T-helper 2 cell (primary cell): ENCODE data around the gene CYB5D1.
"Not testable (repeated sequence)": the region's sequence is repeated elsewhere in the genome, so short reads cannot be mapped to it uniquely, and the experiment has no call there.

Experiments
- DNase-seq, 5 experiments: peaks; one replicate each; pipeline versions ENCODE4 v3.0.0 to v3.0.0-alpha.2; 2012 to 2022

Gene CYB5D1

GRCh38 chr17:7856011-7856810 is 1.6 kb upstream of the CYB5D1 start:
- peak in 2 of 5 experiments; percentile 6 to 84 for DNase-seq

- peak; percentile 74 to 99 (median 92) for DNase-seq
Observed at GRCh38 chr17:7856811-7857712, 741 bp upstream of the CYB5D1 start, which contains the start of gene NAA38. NAA38 (minus strand) TSS chr17:7857559; CDS start chr17:7857463, 96 bp downstream.

- DNase-seq = peak in 2 of 5 experiments; percentile 32 to 35
Observed at GRCh38 chr17:7858522-7858810, 663 bp downstream of the CYB5D1 start.

DNA sequence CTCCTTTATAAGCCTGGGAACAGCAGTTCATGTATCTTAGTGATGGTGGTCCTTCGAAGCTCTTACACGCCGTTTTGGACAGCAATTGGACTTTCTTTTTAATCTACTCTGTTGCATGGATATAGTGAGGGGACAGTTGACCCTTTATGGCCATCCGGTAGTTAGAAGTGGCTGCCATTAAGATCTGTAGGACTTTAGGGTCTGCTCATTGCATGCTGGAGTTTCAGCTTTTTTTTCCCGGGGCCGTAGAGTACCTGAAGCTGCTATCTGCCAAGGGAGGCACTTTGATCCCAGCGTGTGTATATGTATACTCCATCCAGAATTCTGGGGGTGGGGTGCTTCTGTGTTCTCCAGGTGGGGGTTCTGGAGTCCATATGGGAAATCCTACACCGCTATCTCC is 1.2 kb downstream of the CYB5D1 start:
- no peak for DNase-seq

DNA sequence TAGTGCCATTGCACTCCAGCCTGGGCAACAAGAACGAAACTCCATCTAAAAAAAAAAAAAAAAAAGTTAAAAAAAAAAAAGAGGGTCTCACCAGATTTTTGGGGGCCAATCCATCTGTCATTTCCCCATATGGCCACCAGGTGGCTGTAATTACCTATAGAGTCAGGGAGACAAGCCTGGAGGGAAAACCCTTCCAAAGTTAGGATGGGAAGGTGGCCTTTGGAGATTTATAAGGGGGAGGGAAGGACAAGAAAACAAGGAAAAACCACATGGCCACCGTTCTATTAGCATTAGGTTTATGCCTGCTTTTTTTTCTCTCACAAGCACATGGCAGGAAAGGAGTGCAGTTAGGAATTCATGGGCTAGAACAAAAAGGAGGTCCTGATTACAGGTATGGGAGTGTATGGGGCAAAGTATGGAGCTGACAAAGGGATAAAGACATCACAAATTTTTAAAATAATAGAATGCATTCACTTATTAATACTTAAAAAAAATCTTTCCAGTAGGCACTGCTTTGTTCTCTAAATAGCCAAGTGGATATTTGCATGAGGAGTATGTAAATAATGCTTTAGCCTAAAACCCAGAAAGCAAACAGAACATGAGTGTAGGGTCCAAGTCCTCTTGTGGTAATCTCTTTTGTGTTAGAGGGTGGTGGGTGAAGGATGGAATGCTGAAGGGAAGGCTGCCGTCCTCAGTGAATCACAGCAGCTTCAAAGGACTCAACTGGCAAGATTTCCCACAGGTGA is 5.1 kb downstream of the CYB5D1 start:
- peak in 2 of 5 experiments; percentile 38 to 43 for DNase-seq

- DNase-seq = not testable (repeated sequence)
Observed at GRCh38 chr17:7864384-7864783, 6.6 kb downstream of the CYB5D1 start.

GRCh38 chr17:7864995-7865650 is 7.3 kb downstream of the CYB5D1 start:
- DNase-seq = no peak

DNA sequence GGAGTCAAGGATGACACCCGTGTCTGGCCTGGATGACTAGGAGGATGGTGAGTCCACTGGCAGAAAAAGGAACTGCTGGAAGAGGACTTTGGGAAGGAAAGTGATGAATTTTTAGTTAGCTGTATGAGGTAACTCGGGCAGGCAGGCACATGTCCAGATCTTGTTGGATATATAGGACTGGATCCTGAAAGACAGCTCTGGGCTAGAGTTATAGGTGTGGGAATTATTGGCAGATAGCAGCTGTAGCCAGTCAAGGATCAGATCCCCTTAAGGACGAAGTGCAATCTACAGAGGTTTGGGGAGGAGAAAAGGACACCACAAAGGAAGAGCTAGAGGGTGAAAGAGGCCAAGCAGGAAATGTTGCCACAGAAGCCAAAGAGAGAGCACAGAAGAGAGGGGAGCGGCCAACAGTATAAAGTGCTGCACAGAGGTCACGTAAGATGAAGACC is 10.1 kb downstream of the CYB5D1 start:
- DNase-seq = peak in 1 of 5 experiments; percentile 51

- DNase-seq = no peak
Observed at GRCh38 chr17:7873051-7873450, 15.2 kb downstream of the CYB5D1 start.

DNA sequence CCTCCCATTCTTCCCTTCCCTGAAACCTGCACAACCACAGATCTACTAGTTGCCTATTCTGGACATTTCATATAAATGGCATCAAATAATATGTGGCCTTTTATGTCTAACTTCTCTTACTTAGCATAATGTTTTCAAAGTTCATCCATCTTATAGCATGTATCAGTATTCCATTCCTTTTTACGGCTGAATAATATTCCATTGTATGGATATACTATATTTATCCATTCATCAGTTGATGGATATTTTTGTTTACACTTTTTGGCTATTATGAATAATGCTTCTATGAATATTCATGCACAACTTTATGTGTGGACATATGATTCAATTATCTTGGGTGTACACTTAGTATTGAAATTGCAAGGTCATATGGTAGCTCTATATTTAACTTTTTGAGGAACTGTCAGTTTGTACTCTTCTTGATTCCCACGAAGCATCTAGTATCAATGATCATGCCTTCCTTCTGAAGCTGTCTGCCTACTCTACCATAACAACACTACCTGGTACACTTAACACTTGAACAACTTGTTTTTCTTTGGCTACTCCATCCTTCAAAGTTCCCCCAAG is 18.1 kb downstream of the CYB5D1 start:
- DNase-seq = no peak

DNA sequence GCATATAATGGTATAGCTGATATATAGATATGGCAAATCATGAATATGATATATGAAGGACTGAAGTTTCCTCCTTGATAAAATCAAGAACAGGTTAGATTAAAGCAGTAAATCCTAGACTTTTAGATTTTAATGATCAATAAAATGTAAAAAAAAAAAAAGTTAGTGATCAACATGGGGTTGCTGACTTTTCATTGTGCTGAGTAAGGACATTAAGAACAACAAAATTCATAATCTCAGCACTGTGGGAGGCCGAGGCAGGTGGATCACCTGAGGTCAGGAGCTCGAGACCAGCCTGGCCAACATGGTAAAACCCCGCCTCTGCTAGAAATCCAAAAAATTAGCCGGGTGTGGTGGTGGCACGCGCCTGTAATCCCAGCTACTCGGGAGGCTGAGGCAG is 20.4 kb downstream of the CYB5D1 start:
- DNase-seq = no peak

GRCh38 chr17:7880076-7880868 is 22.5 kb downstream of the CYB5D1 start:
- DNase-seq = peak in 1 of 5 experiments; percentile 22

DNA sequence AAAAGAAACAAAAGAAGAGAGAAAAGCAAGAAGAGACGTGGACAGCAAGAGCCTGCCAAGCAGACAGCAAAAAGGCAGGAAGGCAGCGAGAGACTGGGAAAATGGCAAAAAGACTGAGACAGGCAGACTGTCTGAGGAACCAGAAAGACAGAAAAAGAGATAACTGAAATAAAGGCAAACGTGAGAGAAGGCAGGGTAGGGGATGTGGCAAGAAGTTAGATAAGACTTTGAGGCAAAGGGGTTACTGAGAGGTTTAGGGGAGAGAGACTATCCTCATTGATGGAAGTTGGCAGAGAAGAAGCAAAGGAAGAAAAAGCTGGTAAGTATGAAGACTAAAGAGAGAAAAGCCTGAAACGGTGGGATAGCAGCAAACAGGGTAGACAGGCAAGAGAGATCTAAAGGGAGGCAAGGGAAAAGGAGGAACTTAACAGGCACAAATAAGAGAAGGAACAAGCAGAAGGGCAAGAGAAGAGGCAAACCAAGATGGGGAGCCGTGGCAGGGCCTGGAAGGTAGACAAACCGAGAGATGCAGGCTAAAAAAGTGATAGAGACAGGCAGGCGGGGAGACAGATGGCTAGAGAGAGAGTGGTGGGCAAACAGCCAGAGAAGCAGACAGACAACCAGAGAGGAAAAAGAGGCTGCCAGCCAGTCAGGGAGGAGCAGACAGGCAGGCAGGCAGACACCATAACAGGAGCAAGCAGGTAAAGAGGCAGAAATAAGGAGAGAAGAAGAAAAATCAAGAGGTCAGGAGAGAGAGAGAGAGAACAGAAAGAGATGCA is 23.7 kb downstream of the CYB5D1 start:
- no peak for DNase-seq

DNA sequence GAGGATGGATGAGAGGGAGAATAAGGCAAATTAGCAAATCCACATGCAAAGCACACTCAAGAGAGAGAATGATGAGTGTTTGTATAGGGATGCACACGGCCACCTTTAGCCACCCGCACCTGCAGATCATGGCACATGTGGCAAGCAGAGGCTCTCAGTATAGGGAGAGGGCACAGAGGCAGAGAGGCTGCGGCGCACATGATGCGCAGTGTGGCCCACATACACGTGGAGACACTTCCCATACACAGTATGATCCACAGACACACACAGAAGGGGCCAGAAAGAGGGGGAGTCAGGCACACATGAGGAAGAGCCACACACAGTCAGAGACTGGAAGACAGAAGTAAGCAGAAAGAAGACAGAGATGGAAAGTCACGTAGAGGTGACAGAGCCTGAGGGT is 24.3 kb downstream of the CYB5D1 start:
- peak in 1 of 5 experiments; percentile 13 for DNase-seq

- DNase-seq = no peak
Observed at GRCh38 chr17:7882629-7883028, 24.8 kb downstream of the CYB5D1 start.

DNA sequence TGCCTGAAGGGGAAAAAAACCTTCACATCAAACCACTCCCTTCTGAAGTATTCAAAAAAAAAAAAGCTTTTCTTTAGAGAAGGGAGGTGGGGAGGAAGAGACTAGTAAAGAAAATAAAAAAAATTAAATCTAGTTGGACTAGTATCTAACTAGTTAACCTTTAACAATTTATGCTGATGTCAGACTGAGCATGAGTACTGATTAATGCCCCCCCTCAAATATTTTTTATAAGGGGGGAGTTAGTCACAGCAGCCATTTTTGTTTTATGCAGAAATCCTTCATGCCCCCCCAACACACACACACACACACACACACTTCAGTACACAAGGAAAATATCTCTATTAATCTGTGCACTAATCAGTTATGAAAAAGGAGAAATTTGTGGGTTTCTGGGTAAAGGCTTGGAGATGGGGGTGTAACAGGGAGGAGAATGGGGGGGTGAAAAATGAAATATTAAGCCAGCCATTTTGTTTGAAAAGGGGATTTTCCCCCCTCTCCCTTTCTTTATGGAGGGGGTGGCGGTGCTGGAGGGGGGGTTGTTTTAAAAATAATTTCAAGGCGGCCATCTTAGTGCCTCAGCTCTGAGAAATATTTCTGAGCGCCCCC is 26.1 kb downstream of the CYB5D1 start:
- peak in 3 of 5 experiments; percentile 24 to 77 (median 34) for DNase-seq

- peak in 4 of 5 experiments; percentile 2 to 58 (median 40) for DNase-seq
Observed at GRCh38 chr17:7884581-7885366, 27.0 kb downstream of the CYB5D1 start.

DNA sequence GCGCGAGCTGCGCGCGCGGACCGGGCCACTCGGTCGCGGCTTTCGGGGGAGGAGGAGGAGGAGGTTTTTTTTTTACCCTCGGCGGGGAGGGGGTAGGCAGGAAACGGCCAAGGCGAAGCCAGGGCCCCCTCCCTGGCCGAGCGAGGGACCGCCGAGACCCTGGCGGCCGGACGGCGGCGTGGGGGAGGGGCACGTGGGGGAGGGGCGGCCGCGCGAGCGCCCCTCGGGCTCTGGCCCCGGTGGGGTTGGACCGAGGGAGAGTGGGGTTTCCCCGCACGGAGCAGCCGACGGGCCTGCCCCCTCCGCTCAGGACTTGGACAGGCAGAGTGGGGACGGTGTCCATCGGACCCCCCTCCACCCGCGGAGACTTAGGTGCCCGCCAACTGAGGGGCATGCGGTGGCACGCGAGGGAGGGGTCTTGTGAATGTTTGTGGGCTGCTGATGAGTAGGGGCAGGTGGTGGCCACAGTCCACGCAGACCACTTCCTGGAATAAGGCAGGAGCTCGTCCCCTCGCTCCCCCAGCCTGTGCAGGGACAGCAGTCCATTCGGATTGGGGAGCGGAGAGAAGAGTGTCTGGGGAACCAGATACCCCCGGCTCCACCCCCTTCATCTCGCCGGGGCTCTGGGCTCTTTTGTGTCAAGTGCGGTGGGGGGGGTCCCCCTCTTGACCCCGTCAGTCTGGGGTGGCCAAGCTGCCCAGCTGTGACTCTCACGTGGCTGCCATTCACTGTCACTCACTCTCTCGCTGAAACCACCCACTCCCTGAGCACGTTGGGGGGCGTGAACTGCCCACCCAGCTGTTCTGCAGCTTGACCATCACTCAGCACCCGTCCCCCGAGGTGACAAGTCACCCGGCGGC is 27.8 kb downstream of the CYB5D1 start:
- peak in 4 of 5 experiments; percentile 14 to 69 (median 28) for DNase-seq
